Prostate gland (tissue), 2 donors: ENCODE measurements around the gene ACP1. TPM values are rescaled to one million over a fixed set of nuclear protein-coding genes. Genes with fewer than 3 reads are reported as not detected.

Experiments used
- DNase-seq: peaks from one replicate; pipeline ENCODE4 v3.0.0-alpha.2; 2019; ENCODE audit warnings: low spot score
- H3K27ac ChIP-seq, 2 donors: fragments of 200-600 bp; sonication (generic); 2 replicates each; pipeline ENCODE4 v1.5.1; 2017 to 2019
- H3K27me3 ChIP-seq: fragments of 200-600 bp; sonication (generic); replicated peaks from 2 replicates; pipeline ENCODE4 v1.5.1; 2019; ENCODE audit not compliant: insufficient read depth
- H3K36me3 ChIP-seq, 2 donors: fragments of 200-600 bp; sonication (generic); 1 replicate in 1 of 2; 2 replicates in 1 of 2; pipeline versions ENCODE4 v1.5.1 to v1.8.1; 2017 to 2019
- H3K4me1 ChIP-seq: fragments of 200-600 bp; sonication (generic); replicated peaks from 2 replicates; pipeline ENCODE4 v1.5.1; 2019
- H3K4me3 ChIP-seq, 2 donors: fragments of 200-600 bp; sonication (generic); 2 replicates each; pipeline ENCODE4 v1.5.1; 2017 to 2019
- H3K9me3 ChIP-seq: fragments of 200-600 bp; sonication (generic); 2 replicates; pipeline ENCODE4 v1.5.1; 2017
- POLR2A ChIP-seq: fragments of 450-650 bp; IDR thresholded peaks from one replicate; pipeline ENCODE4 v1.6.1; 2016; ENCODE audit warnings: antibody characterized with exemption, mild to moderate bottlenecking
- POLR2AphosphoS5 ChIP-seq: sonication (generic); formaldehyde crosslinking; IDR thresholded peaks from one replicate; pipeline ENCODE4 v1.6.1; 2017; ENCODE audit warnings: antibody characterized with exemption
- WGBS: methylation state at CpG from one replicate; pipeline ENCODE4 v1.1.5; 2018; 5-methylcytosine and 5-hydroxymethylcytosine counted together
- intact Hi-C: fragments of 100-400 bp; cut with DNase I; formaldehyde crosslinking; loops from one replicate; pipeline ENCODE4 v1.14.2; 2022
- total RNA-seq, 2 donors: library from RNA; depleted of rRNA; stranded (reverse); fragments of >200 nt; gene quantifications; one replicate each; pipeline ENCODE4 v1.1.0, GENCODE V29; 2016
- TF ChIP-seq, protein P1 (sequence below), 4 experiments: fragments of 200-600 bp in 2 of 4; fragments of 450-650 bp in 2 of 4; sonication (generic) in 2 of 4; IDR thresholded peaks; 1 replicate in 3 of 4; 2 replicates in 1 of 4; pipeline ENCODE4 v1.5.1; 2016 to 2019; ENCODE audit warnings: antibody characterized with exemption in 4 of 4, mild to moderate bottlenecking in 2 of 4, moderate library complexity in 2 of 4

The ACP1 gene
- total RNA-seq, result 100 to 1,000 TPM in 1 of 2 donors, 10 to 100 TPM in 1; 96.9 to 116 TPM

DNA sequence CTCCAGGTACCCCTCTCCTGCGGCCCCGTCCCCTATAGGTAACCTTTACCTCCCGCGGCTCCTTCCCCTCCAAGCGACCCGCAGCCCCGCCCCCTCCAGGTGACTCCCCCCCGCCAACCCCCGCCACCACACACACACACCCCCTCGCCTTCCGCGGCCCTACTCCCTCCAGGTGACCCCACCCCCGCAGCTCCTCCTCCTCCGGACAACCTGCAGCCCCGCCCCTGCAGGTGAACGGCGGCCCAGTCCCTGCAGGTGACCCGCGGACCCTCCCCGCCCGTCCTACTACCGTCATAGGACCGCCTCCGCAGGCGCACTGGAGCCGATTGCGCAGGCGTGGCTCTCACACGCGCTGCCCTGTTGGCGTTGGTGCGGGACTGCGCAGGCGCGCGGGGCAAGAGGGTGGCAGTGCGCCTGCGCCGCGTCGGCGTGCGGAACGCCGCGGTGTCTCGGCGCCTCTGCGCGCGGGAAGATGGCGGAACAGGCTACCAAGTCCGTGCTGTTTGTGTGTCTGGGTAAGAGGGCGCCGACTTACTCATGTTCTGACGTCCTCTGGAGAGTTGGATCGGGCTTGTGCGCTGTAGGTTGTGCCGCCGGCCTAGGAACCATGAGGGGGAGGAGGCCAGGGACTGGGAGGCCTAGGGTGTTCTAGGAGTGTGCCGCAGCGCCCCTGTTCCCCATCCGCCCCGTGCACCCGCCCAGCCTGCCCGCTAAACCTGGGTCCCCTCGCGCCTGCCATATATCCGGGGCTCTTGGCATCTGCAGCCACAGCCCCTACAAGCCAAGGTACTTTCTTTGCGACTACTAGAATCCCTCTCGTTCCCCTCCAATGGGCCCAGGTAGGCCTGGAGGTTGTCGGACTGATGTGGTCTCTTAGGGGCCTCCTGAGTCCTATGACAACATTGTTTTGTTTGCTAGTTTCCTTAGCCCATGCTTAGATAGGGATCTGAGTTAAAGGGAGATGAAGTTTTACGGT, at the start of gene ACP1:
TSS of gene ACP1 (plus strand) at position 455 of the 976 bp plus-strand sequence. CDS start at position 473, 18 bp downstream.
- peak; percentile 98 for DNase-seq
- under 1% methylated on average over 62 of the region's 73 CpGs for WGBS
- Histone ChIP-seq H3K27me3 (no peaks in the 10 kb centered on the region), H3K27ac (peak within 1 kb of the TSS; percentile 92 to 93), H3K4me1 (no peaks in the 10 kb centered on the region), H3K36me3 (no peaks in the 10 kb centered on the region), H3K9me3 (no peaks in the 10 kb centered on the region), H3K4me3 (peak within 1 kb of the TSS; percentile 72 to 80)
- peak; percentile 96 for TF ChIP-seq POLR2A
- TF ChIP-seq POLR2AphosphoS5, result peak; percentile 90
- TF ChIP-seq, protein P1, sequence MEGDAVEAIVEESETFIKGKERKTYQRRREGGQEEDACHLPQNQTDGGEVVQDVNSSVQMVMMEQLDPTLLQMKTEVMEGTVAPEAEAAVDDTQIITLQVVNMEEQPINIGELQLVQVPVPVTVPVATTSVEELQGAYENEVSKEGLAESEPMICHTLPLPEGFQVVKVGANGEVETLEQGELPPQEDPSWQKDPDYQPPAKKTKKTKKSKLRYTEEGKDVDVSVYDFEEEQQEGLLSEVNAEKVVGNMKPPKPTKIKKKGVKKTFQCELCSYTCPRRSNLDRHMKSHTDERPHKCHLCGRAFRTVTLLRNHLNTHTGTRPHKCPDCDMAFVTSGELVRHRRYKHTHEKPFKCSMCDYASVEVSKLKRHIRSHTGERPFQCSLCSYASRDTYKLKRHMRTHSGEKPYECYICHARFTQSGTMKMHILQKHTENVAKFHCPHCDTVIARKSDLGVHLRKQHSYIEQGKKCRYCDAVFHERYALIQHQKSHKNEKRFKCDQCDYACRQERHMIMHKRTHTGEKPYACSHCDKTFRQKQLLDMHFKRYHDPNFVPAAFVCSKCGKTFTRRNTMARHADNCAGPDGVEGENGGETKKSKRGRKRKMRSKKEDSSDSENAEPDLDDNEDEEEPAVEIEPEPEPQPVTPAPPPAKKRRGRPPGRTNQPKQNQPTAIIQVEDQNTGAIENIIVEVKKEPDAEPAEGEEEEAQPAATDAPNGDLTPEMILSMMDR (IDR thresholded peaks at IDR 0.05), result peak in 2 of 4 experiments; percentile 34
- intact Hi-C loops, result loop anchor here (10.0 kb wide), 2 partner anchors 410 to 1550 kb away; partner anchors contain the start of gene TMEM18

DNA sequence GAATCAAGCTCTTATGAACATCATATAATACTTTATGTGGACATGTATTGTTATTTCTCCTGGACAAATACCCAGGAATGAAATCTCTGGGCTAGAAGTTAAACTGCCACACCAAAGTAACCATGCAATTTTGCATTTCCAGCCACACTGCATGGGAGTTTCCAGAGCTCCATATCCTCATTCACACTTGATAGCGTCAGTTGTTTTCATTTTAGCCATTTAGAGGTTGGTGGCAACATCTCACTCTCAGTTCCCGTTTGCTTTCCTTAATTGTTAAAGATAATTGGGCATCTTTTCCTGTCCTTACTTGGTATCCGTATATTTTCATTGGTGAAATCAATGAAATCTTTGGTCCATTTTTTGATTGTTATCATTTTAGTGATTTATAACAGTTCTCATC, 48.7 kb upstream of the ACP1 start:
- WGBS, result 79% methylated on average over 3 of the region's 3 CpGs
- Histone ChIP-seq H3K27ac (no peak overlapping the region), H3K36me3 (no peaks in the 10 kb centered on the region), H3K27me3 (no peaks in the 10 kb centered on the region), H3K4me1 (no peaks in the 10 kb centered on the region), H3K9me3 (no peaks in the 10 kb centered on the region), H3K4me3 (no peak overlapping the region)
- intact Hi-C loops, result no loop called here
- DNase-seq, result no peak
- TF ChIP-seq, protein P1 (IDR thresholded peaks at IDR 0.05), result no peak
- TF ChIP-seq POLR2A (no peak), POLR2AphosphoS5 (no peak)

DNA sequence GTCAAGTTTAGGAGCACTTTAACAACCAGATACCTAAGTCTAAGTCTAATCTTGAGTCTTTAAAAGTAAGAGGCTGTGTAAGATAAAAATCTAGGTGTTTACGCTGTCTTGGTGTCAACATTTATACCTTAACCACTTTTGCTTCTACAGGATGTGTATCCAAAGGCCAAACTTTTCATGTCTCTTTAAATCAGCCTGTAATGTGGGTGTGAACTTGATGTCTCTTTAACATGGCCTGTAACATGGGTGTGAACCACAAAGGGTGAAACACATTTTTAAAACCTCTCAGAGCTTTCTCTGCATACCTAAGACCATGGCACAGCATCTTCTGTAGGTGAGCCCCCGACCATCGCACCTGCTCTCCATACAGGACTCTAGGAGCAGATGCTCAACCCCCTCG, 41.3 kb upstream of the ACP1 start:
- 86% methylated on average over 4 of the region's 4 CpGs for WGBS
- no peak for DNase-seq
- Histone ChIP-seq H3K4me1 (no peaks in the 10 kb centered on the region), H3K4me3 (no peak overlapping the region), H3K9me3 (no peaks in the 10 kb centered on the region), H3K27ac (no peak overlapping the region), H3K27me3 (no peaks in the 10 kb centered on the region), H3K36me3 (no peaks in the 10 kb centered on the region)
- intact Hi-C loops, result no loop called here
- TF ChIP-seq POLR2A, result no peak
- no peak for TF ChIP-seq POLR2AphosphoS5
- TF ChIP-seq, protein P1 (IDR thresholded peaks at IDR 0.05), result no peak

DNA sequence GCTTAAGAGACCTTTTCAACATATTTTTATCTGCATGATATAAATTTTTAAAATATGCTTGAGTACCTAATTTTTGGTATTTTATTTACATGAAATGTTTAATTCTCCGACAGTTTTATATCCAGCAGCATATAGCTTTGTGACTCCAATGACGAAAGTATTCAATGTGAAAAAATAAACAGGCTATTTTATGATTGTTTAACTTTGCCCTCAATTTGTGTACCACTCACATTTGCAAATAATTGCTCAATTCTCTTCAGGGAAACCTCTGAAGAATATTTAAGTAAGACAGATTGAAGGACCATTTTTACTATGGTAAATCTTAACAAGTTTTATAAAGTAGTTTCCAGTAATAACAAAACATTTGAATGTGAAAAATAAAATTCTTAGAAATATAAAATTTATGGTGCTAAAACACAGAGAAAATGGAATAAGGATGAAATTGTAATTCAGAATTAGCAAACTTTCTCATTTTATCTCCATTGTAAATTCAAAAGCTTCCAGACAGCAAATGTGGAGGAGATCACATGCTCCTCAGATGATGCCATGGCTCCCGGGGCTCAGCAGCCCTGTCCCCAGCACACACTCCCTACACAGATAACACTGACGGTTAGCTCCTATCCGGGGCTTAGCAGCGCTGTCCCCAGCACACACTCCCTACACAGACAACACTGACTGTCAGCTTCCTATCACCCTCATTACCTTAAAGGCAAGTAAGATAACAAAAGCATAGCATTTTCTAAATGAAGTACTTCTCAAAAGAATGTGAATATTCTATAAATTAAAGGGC, 40.6 kb upstream of the ACP1 start:
- intact Hi-C loops, result no loop called here
- Histone ChIP-seq H3K4me3 (no peak overlapping the region), H3K36me3 (no peaks in the 10 kb centered on the region), H3K4me1 (no peaks in the 10 kb centered on the region), H3K9me3 (no peaks in the 10 kb centered on the region), H3K27me3 (no peaks in the 10 kb centered on the region), H3K27ac (no peak overlapping the region)
- WGBS, result 89% methylated on average over 6 of the region's 6 CpGs
- TF ChIP-seq POLR2AphosphoS5 (no peak), POLR2A (no peak)
- DNase-seq, result no peak

DNA sequence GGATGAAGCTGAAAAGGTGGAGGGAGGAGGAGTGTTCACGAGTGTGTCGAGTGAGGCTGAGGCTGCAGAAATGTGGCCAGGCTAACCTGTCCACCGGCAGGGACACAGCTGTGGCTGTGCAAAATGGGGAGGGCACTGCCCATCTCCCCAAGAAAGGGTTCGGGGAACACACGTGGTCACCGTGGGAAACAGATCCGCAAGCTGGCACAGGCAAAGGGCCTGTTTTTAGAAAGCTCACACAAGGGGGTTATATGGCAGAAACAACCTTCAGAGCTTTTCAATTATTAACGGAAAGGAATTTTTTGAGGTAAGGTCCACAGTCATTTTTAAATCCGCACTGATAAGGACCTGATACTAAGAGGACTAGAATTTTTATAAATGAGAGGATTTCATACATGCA, 36.6 kb upstream of the ACP1 start:
- Histone ChIP-seq H3K36me3 (no peaks in the 10 kb centered on the region), H3K27me3 (no peaks in the 10 kb centered on the region), H3K4me1 (no peaks in the 10 kb centered on the region), H3K9me3 (no peaks in the 10 kb centered on the region), H3K27ac (no peak overlapping the region), H3K4me3 (no peak overlapping the region)
- 91% methylated on average over 9 of the region's 9 CpGs for WGBS
- DNase-seq, result no peak
- TF ChIP-seq POLR2A (no peak), POLR2AphosphoS5 (no peak)
- TF ChIP-seq, protein P1 (IDR thresholded peaks at IDR 0.05), result no peak
- intact Hi-C loops, result no loop called here
